GM19372 (cell line): ENCODE data around the gene TMEM235.
A peak's percentile ranks its signal among the peaks of the same experiment; 100 is the strongest.

Experiments
- ATAC-seq: cut with Tn5 transposase; IDR thresholded peaks from one replicate; pipeline ENCODE4 v1.9.1; 2021; ENCODE audit warnings: mild to moderate bottlenecking, low read depth, moderate library complexity; ENCODE audit not compliant: unreplicated experiment

TMEM235 gene

GRCh38 chr17:78236362-78237127 lies 5.1 kb downstream of the TMEM235 start:
- no peak for ATAC-seq

GRCh38 chr17:78237401-78238012 lies 6.1 kb downstream of the TMEM235 start:
- no peak for ATAC-seq

GRCh38 chr17:78238823-78239488 lies 7.5 kb downstream of the TMEM235 start:
- no peak for ATAC-seq

- ATAC-seq: no peak
These were observed 8.1 kb downstream of the TMEM235 start for GRCh38 chr17:78239489-78239931.

GRCh38 chr17:78240012-78240655 lies 8.7 kb downstream of the TMEM235 start:
- no peak for ATAC-seq

- no peak for ATAC-seq
These were observed 9.4 kb downstream of the TMEM235 start for GRCh38 chr17:78240839-78241238.

- no peak for ATAC-seq
These were observed 10.0 kb downstream of the TMEM235 start for GRCh38 chr17:78241277-78242023.

- no peak for ATAC-seq
These were observed 10.8 kb downstream of the TMEM235 start for GRCh38 chr17:78242024-78242742.

GRCh38 chr17:78247304-78247703 lies 15.9 kb downstream of the TMEM235 start:
- no peak for ATAC-seq

GRCh38 chr17:78248051-78248914 lies 16.9 kb downstream of the TMEM235 start:
- ATAC-seq: no peak

- ATAC-seq: no peak
These were observed 17.8 kb downstream of the TMEM235 start for GRCh38 chr17:78249074-78249817.

- ATAC-seq: no peak
These were observed 18.7 kb downstream of the TMEM235 start for GRCh38 chr17:78249818-78250806.

GRCh38 chr17:78250891-78251772 lies 19.7 kb downstream of the TMEM235 start:
- ATAC-seq: peak; percentile 55

- no peak for ATAC-seq
These were observed 20.3 kb downstream of the TMEM235 start for GRCh38 chr17:78251773-78252103.

- ATAC-seq: no peak
These were observed 20.7 kb downstream of the TMEM235 start for GRCh38 chr17:78252111-78252634.
